ENCODE results near the gene OR2J2.
"Not testable (repeated sequence)": the region's sequence is repeated elsewhere in the genome, so short reads cannot be mapped to it uniquely, and the experiment has no call there.

OR2J2 gene

DNA sequence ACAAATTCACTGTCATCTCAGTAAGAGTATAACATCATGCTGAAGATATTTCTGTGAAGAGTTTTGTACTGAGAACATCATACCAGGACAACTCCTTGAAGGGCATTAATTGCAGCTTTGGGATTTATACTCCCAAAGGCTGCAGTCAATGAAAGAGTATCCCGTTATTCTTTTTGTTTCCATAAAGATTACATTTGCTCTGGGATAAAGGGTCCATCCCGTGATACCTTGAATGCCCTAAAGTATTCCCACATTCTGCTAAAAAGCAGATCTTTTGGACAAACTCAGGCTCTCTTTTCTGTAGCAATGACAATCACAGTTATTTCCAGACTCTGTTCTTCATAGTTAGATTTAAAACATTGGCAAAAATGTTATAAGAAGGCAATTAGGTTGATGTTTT, at the start of gene OR2J2:
TSS of gene OR2J2 (plus strand) at position 301 of the 400 bp plus-strand sequence. CDS start 2,729 bp downstream, outside the sequence.
- in situ Hi-C loops (cut with MboI; ENCODE audit: low sequenced_read_pairs): not testable (repeated sequence)

DNA sequence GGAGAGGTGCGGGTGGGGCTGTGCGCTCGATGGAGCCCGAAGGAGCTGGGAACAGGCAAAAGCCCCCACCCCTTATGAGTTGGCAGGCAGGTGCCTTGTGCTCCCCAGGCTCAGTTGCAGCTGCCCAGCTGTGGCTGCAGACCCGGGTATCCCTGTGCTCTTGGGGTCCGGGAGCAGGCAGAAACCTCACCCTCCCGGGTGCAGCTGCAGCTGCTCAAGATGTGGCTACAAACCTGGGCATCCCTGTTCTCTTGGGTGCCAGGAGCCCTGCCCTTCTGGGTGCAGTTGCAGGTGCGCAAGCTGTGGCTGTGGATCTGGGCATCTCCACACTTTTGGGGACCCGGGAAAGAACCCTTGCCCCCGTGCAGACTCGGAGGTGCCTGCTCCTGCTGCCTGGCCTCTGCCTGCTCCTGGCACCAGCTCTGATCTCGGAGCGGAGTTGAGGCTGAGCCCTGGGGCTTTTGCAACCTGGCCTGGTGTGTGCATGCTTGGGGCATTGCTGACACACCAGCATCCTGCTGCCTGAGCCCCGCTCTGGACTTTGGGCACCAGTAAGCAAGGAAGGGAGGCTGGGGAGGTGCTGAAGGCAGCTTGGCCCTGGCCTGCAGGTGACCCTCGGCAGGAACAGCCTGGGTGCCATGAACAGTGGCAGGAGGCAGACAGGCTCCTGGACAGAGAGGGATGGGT, 41.2 kb upstream of the OR2J2 start:
- in situ Hi-C loops (cut with MboI; ENCODE audit: low sequenced_read_pairs): no loop called here

DNA sequence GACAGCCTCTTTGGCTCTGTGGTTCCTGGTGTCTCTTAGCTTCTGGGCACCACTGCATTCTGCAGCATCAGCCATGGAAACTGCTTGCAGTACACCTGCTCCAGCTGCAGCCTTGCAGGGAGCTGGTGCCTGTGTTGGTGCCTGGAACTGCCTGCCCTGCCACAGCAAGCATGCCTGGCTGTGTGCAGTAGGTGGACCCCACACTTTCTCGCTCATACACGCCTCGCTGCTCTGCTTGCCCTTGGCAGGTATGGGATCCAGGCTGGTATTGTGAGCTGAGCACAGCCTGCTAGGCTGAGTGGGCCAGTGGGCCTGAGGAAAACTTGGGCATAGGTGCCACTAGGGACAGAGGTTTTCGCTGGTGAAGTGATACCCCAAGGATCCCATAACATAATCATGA, 40.1 kb upstream of the OR2J2 start:
- in situ Hi-C loops (cut with MboI; ENCODE audit: low sequenced_read_pairs): no loop called here

- in situ Hi-C loops (cut with MboI; ENCODE audit: low sequenced_read_pairs): no loop called here
Measured at GRCh38 chr6:29131691-29132090, 39.0 kb upstream of the OR2J2 start.

DNA sequence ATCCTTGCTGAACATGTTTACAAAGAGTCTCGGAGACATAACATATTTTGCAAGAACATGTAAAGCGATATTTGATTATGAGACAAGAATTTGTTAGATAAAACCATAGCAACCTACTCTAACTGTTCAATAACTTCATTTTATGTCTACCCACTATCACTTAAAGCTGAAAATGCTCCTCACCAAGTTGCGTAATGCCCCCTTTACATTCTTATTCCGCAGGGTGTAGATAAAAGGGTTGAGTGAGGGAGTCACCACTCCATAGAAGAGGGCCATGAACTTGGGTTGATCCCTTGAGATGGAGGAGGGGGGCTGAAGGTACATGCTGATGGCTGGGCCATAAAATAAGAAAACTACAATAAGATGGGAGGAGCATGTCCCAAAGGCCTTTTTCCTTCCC, 33.0 kb upstream of the OR2J2 start:
- in situ Hi-C loops (cut with MboI; ENCODE audit: low sequenced_read_pairs): no loop called here

GRCh38 chr6:29141606-29142005, 29.1 kb upstream of the OR2J2 start:
- in situ Hi-C loops (cut with MboI; ENCODE audit: low sequenced_read_pairs): no loop called here

DNA sequence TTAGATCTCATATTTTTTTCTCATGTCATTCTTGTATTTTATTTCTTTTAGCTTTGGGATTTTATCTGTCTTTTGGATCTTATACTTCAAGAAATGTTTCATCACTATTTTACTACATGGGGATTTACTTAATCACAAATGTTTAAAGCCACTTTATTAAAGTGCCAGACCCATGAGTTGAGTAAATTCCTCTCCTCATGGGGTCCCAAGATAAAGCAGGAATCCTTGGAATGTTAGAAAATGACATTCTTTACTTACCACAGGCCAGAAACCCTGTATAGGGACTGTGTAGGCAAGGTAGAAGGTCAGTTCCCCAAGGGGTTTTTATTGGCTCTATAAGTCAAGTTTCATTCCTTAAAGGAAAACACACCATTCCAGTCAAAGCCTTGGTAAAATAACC, 28.4 kb upstream of the OR2J2 start:
- in situ Hi-C loops (cut with MboI; ENCODE audit: low sequenced_read_pairs): no loop called here

GRCh38 chr6:29146179-29146578, 24.5 kb upstream of the OR2J2 start:
- in situ Hi-C loops (cut with MboI; ENCODE audit: low sequenced_read_pairs): no loop called here

- in situ Hi-C loops (cut with MboI; ENCODE audit: low sequenced_read_pairs): no loop called here
Measured at GRCh38 chr6:29147074-29147473, 23.6 kb upstream of the OR2J2 start.

DNA sequence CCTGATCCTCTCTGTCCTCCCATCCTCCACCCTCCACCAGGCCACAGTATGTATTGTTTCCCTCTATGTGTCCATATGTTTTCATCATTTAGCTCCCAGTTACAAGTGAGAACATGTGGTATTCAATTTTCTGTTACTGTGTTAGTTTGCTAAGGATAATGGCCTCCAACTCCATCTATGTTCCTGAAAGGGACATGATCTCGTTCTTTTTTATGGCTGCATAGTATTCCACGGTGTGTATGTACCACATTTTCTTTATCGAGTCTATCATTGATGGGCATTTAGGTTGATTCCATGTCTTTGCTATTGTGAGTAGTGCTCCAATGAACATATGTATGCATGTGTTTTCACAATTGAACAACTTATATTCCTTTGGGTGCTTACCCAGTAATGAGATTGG, 21.3 kb upstream of the OR2J2 start:
- in situ Hi-C loops (cut with MboI; ENCODE audit: low sequenced_read_pairs): not testable (repeated sequence)

DNA sequence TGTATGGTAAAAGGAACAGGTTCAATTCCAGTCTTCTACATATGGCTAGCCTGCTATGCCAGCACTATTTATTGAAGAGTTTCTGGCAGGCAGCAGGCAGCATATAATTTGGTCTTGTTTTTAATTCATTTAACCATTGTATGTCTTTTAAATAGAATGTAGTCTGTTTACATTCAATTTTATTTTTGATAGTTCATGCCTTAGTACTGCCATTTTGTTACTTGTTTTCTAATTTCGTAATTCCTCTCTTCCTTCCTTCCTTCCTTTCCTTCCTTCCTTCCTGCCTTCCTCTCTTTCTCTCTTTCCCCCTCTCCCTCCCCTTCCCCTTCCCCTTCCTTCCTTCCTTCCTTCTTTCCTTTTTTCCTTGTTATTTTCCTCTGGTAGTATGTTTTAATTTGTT, 17.6 kb upstream of the OR2J2 start:
- in situ Hi-C loops (cut with MboI; ENCODE audit: low sequenced_read_pairs): no loop called here

DNA sequence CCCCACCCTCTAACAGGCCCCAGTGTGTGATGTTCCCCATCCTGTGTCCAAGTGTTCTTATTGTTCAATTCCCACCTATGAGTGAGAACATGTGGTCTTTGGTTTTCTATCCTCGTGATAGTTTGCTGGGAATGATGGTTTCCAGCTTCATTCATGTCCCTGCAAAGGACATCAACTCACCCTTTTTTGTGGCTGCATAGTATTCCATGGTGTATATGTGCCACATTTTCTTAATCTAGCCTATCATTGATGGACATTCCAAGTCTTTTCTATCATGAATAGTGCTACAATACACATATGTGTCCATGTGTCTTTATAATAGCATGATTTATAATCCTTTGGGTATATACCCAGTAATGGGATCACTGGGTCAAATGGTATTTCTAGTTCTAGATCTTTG, 15.5 kb upstream of the OR2J2 start:
- in situ Hi-C loops (cut with MboI; ENCODE audit: low sequenced_read_pairs): not testable (repeated sequence)

DNA sequence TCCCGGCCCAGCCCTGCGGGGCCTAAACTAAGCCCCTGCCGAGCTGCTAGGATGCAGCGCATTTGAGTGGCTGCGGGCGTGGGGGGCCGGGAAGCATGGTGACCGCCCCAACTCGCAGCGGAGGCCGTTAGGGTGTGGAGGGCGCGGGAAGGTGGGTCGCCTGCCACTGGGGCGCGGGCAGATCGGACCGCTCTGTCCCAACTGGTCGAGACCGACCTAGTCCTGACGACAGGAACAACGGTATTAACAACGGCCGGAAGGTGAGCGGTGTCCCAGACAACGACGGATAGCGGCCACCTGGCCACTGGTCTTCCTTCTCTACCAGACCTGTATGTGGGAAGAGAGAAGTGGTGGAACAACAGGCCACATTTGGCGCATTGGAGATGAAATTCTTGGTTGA, 10.8 kb upstream of the OR2J2 start:
- in situ Hi-C loops (cut with MboI; ENCODE audit: low sequenced_read_pairs): not testable (repeated sequence)

DNA sequence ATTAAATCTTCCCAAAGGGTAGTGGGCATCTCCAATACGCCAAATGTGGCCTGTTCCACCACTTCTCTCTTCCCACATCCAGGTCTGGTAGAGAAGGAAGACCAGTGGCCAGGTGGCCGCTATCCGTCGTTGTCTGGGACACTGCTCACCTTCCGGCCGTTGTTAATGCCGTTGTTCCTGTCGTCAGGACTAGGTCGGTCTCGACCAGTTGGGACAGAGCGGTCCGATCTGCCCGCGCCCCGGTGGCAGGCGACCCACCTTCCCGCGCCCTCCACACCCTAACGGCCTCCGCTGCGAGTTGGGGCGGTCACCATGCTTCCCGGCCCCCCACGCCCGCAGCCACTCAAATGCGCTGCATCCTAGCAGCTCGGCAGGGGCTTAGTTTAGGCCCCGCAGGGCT, 5.1 kb upstream of the OR2J2 start:
- in situ Hi-C loops (cut with MboI; ENCODE audit: low sequenced_read_pairs): not testable (repeated sequence)

- in situ Hi-C loops (cut with MboI; ENCODE audit: low sequenced_read_pairs): no loop called here
Measured at GRCh38 chr6:29171736-29172135, 1.0 kb downstream of the OR2J2 start.

- in situ Hi-C loops (cut with MboI; ENCODE audit: low sequenced_read_pairs): no loop called here
Measured at GRCh38 chr6:29183594-29183993, 12.9 kb downstream of the OR2J2 start.

GRCh38 chr6:29188659-29189058, 18.0 kb downstream of the OR2J2 start:
- in situ Hi-C loops (cut with MboI; ENCODE audit: low sequenced_read_pairs): not testable (repeated sequence)

DNA sequence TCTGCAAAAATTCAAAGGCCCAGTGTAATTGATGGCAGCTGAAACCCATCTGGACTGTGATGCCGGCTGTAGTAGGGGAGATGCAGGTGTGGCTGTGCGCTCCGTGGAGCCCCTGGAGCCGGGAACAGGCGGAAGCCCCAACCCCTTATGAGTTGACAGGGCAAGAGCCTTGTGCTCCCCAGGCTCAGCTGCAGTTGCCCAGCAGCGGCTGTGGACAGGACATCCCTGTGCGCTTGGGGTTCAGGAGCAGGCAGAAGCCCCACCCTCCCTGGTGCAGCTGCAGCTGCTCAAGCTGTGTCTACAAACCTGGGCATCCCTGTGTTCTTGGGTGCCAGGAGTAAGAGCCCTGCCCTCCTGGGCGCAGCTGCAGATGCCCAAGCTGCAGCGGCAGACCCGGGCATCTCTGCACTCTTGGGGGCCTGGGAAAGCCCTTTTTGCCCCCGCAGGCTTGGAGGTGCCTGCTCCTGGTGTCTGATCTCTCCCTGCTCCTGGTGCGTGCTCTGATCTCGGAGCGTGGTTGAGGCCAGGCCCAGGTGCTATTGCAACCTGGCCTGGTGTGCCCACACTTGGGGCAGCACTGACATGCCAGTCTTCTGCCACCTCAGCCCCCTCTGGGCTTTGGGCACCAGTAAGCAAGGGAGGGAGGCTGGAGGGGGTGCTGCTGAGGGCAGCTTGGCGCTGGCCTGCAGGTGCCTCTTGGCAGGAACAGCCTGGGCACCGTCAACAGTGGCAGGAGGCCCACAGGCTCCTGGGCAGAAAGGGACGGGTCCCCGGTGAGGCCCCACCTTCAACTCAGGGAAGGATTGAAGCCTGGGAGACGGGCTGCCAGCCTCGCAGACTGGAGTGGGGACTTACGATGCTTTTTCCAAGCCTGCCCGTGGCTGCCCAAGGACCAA, 30.3 kb downstream of the OR2J2 start:
- in situ Hi-C loops (cut with MboI; ENCODE audit: low sequenced_read_pairs): no loop called here

- in situ Hi-C loops (cut with MboI; ENCODE audit: low sequenced_read_pairs): no loop called here
Measured at GRCh38 chr6:29201966-29202365, 31.3 kb downstream of the OR2J2 start.

DNA sequence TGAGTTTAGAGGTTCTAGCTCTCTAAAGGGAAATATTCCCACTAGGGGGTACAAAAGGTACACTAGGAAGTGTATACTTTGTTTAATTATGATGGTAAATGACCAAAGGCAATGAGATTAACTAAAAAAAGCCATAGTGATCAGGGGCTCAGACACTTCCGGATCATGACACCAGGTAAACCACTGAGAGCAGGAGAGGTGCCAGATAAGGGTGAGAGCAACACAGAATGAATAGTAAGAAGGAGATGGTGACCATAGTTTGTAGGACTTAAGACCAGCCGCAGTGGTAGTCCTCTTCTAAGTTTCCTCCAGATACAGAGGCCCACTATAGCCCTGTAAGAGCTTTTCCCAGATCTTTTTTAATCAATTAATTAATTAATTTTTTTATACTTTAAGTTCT, 40.8 kb downstream of the OR2J2 start:
- in situ Hi-C loops (cut with MboI; ENCODE audit: low sequenced_read_pairs): no loop called here

DNA sequence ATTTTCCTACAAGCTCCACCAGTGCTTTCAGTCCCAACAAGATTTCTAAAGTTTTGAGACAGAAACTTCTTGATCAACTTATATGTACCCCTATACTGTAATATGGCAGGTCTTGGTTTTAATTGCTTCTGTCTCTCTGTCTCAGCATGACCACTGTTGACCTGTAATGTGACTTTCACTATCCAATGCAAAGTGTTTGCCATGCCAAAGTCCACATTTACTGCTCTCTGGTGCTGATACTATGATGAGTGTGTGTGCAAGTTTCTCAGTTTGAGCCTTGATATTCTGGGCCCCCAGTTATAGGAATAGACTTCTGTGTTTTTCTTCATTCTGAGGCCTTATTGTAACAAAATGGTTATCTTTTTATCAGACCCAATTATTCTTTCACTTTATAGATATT, 45.8 kb downstream of the OR2J2 start:
- in situ Hi-C loops (cut with MboI; ENCODE audit: low sequenced_read_pairs): no loop called here

GRCh38 chr6:29217242-29217641, 46.5 kb downstream of the OR2J2 start:
- in situ Hi-C loops (cut with MboI; ENCODE audit: low sequenced_read_pairs): not testable (repeated sequence)
